ENCODE measurements around the gene RBMS3. TPM values are rescaled to one million over a fixed set of nuclear protein-coding genes. Genes with fewer than 3 reads are reported as not detected.

RBMS3 gene
- total and polyA plus RNA-seq, 5 donors, result 8.9 to 66.7 (median 56.5) TPM

DNA sequence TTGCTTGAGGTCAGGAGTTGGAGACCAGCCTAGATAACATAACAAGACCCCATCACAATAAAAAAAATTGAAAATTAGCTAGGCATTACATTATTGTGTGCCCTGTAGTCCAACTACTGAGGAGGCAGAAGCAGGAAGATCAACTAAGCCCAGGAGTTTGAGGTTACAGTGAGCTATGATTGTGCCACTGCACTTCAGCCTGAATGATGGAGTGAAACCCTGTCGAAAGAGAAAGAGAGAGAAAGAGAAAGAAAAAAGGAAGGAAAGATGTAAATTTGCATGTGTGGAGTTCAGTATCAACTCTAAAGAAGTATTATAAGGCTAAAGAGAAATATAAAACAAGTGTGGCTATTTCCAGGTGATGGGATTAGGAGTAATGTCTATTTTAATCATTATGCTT is 661.4 kb downstream of the RBMS3 start:
- intact Hi-C loops (cut with DNase I), result no loop called here
- WGBS, result 85% methylated on average over 1 of the region's 1 CpG
- DNase-seq, result no peak

DNA sequence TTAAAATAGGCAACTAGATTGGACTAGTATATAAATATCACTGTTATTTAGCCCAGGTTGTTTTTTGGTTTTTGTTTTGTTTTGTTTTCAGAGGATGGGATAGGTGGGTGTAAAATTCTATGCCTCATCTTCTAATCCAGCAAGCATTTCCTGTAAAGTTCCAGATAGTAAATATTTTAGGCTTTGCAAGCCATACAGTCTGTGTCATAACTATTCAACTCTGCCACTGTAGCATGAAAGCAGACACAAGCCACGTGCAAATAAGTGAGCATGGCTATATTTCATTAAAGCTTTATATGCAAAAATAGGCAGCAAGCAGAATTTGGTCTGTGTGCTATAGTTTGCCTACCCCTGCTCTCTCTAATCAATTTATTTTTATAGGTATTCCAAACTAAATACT is 668.3 kb downstream of the RBMS3 start:
- no peak overlapping the region for H3K4me3 ChIP-seq (ENCODE audit: low read length)
- no peaks in the 10 kb centered on the region for H3K27me3 ChIP-seq (ENCODE audit: control insufficient read depth, insufficient read depth)
- H3K27ac ChIP-seq (ENCODE audit: low read length), result no peak overlapping the region
- no peaks in the 10 kb centered on the region for H3K9me3 ChIP-seq (ENCODE audit: control insufficient read depth, low read length)
- WGBS, result 36% methylated on average over 1 of the region's 1 CpG
- no peaks in the 10 kb centered on the region for H3K4me1 ChIP-seq (ENCODE audit: control insufficient read depth, insufficient read depth, low read length)
- ATAC-seq (no peak), DNase-seq (no peak)
- intact Hi-C loops (cut with DNase I), result no loop called here

More for the DNA sequence above, 661.4 kb downstream of the RBMS3 start:
- no peak for ATAC-seq
- Histone ChIP-seq H3K9me3 (ENCODE audit: control insufficient read depth, low read length) (no peaks in the 10 kb centered on the region), H3K4me3 (ENCODE audit: low read length) (no peak overlapping the region), H3K27me3 (ENCODE audit: control insufficient read depth, insufficient read depth) (no peaks in the 10 kb centered on the region), H3K4me1 (ENCODE audit: control insufficient read depth, insufficient read depth, low read length) (peaks cover 3% of the 10 kb centered on the region), H3K27ac (ENCODE audit: low read length) (no peak overlapping the region)

DNA sequence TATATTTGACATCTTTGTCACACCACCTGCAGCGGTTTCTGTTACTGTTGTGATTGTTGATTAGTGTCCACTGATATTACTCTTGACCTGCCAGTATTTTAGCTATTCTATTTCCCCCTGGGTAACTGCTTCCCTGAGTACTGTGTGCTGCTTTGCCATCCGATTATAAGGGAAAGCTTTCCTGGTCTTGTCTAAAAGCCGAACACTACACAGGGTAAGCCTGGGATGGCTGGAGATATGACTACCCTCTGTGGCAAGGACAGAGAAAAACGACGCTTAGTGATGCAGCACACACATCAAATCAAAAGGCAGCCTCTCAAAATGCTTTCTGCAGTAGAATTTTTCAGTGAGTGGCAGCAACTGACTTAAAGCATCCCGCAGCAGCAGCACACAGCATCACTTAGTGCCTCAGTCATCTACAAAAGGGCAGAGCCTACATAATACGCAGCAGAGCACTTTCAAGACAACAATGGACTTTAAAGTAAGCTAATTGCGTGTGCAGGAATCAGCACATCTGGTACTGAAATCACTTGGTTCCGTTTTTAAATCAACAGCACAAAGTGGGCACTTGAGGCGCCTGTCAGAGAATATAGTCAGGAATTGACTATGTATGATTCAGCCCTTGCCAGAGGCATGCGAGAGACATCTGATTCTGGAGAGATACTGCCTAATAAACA is 669.2 kb downstream of the RBMS3 start:
- intact Hi-C loops (cut with DNase I), result no loop called here
- H3K27me3 ChIP-seq (ENCODE audit: control insufficient read depth, insufficient read depth), result no peaks in the 10 kb centered on the region

DNA sequence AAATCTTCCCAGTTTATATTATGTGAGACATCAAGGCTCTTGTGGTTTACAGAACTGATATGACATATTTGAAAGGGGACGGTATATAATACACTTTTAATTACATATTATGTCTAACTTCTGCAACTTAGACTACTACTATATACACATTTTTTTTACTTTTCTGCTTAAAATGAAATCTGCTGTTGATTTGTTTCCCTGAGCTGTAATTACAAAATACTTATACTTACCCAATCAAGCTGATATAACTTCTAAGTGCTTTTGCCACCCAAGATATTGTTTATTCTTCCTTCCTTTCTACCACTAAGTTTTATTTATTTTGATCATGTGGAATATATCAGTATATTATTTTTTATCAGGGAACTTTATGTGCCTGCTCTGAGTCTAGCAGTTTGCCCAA is 671.6 kb downstream of the RBMS3 start:
- intact Hi-C loops (cut with DNase I), result no loop called here
- H3K27ac ChIP-seq (ENCODE audit: low read length), result no peak overlapping the region
- no peaks in the 10 kb centered on the region for H3K27me3 ChIP-seq (ENCODE audit: control insufficient read depth, insufficient read depth)
- no peak for DNase-seq
- H3K4me3 ChIP-seq (ENCODE audit: low read length), result no peak overlapping the region
- H3K4me1 ChIP-seq (ENCODE audit: control insufficient read depth, insufficient read depth, low read length), result no peaks in the 10 kb centered on the region
- ATAC-seq, result peak in 1 of 2 donors; percentile 48
- H3K9me3 ChIP-seq (ENCODE audit: control insufficient read depth, low read length), result no peaks in the 10 kb centered on the region
- WGBS, result 75% methylated on average over 1 of the region's 1 CpG

More for the DNA sequence above, 669.2 kb downstream of the RBMS3 start:
- no peaks in the 10 kb centered on the region for H3K4me1 ChIP-seq (ENCODE audit: control insufficient read depth, insufficient read depth, low read length)
- no peak overlapping the region for H3K27ac ChIP-seq (ENCODE audit: low read length)
- no peak overlapping the region for H3K4me3 ChIP-seq (ENCODE audit: low read length)
- WGBS, result 82% methylated on average over 11 of the region's 11 CpGs
- DNase-seq (no peak), ATAC-seq (no peak)
- no peaks in the 10 kb centered on the region for H3K9me3 ChIP-seq (ENCODE audit: control insufficient read depth, low read length)

DNA sequence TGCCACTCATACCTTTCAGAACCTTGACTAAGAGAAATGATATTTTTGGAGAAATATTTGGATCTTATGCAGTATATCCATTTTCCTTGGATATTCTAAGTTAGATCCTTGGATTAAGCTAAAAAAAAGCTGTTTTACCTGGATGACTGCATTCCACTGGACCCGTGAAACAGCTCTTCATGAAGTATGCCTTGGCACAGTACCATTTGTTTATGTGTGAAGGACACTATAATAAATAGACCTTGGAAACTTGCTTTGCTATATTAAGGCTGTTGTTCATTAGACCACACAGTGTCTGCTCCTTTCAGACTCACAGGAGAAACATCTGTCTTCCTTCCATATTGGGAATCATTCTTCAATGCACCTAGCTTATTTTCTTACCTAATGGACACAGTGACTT is 674.5 kb downstream of the RBMS3 start:
- ATAC-seq (no peak), DNase-seq (no peak)
- intact Hi-C loops (cut with DNase I), result no loop called here
- H3K9me3 ChIP-seq (ENCODE audit: control insufficient read depth, low read length), result no peaks in the 10 kb centered on the region
- no peaks in the 10 kb centered on the region for H3K27me3 ChIP-seq (ENCODE audit: control insufficient read depth, insufficient read depth)
- no peaks in the 10 kb centered on the region for H3K4me1 ChIP-seq (ENCODE audit: control insufficient read depth, insufficient read depth, low read length)
- WGBS, result 63% methylated on average over 1 of the region's 1 CpG
- no peak overlapping the region for H3K4me3 ChIP-seq (ENCODE audit: low read length)
- no peak overlapping the region for H3K27ac ChIP-seq (ENCODE audit: low read length)

DNA sequence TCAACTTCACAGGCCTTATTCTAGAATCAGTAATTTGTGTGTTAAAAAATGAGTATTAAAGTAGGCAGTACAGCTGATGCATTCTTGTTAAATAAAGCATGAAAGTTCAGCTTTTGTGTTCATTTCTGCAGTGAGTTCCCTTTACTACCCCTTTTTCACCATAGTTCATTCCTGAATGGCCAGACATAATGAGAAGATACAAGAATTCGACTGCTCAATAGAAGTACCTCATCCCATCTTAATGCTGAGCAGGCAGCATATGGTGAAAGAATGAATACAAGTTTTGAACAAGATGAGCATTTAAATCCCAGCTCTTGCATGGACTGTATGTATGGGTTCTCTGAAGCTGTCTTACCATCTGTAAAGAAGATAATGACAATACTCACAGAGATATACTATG is 677.9 kb downstream of the RBMS3 start:
- Histone ChIP-seq H3K27me3 (ENCODE audit: control insufficient read depth, insufficient read depth) (no peaks in the 10 kb centered on the region), H3K4me3 (ENCODE audit: low read length) (no peak overlapping the region), H3K27ac (ENCODE audit: low read length) (no peak overlapping the region), H3K9me3 (ENCODE audit: control insufficient read depth, low read length) (no peaks in the 10 kb centered on the region), H3K4me1 (ENCODE audit: control insufficient read depth, insufficient read depth, low read length) (no peaks in the 10 kb centered on the region)
- DNase-seq (no peak), ATAC-seq (no peak)
- intact Hi-C loops (cut with DNase I), result no loop called here
- WGBS, result 95% methylated on average over 1 of the region's 1 CpG

DNA sequence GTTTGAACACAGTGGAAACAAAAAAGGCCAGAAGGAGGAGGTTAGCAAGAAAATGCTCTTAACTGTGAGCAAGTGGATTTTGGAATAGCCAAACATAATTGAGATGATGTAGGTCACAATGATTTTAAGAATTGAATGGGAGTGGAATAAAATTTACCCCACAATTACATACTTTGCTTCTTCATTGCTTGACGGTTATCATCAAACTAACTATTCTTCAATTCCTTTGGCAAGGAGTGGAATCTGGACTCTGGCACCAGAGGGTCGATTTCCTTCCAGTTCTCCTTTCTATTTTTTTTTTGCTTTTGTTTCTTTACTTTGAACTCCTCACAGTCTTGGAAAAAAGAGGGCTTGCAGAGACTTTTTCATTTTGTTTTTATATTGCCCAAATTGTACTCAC is 691.0 kb downstream of the RBMS3 start:
- no peaks in the 10 kb centered on the region for H3K27me3 ChIP-seq (ENCODE audit: control insufficient read depth, insufficient read depth)
- DNase-seq (no peak), ATAC-seq (no peak)
- H3K27ac ChIP-seq (ENCODE audit: low read length), result no peak overlapping the region
- intact Hi-C loops (cut with DNase I), result no loop called here
- WGBS, result 44% methylated on average over 2 of the region's 2 CpGs
- no peaks in the 10 kb centered on the region for H3K4me1 ChIP-seq (ENCODE audit: control insufficient read depth, insufficient read depth, low read length)
- H3K9me3 ChIP-seq (ENCODE audit: control insufficient read depth, low read length), result no peaks in the 10 kb centered on the region
- no peak overlapping the region for H3K4me3 ChIP-seq (ENCODE audit: low read length)

DNA sequence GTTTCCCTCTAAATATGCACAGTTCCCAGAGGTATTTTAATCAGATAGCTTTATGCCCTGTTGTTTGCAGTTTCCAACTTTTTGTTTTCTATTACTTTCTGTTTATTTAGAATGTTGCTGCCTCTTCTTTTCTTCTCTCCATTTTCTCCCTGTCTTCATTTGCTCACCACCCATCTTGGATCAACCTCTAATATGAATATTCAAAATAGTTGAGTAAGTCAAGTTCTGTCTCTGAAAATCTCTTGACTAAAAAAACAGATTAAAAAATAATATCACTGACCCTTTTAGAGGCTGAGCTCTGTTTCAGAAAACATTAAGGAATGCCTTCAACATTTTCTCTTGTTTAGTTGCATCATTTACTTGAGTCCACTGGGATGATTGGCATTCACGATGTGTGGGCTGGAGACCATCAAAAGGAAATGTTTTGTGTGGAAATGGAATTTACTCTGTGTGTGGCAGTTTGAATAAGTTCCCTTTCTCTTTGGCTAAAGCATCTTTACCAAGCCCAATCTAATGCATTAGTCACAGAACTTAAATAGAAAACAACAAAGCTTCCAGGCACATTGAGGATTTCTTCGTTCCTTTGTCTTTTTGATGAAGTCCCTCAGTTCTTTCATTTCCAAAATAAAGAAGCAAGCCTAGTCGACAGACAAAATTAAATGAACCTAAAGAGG is 691.6 kb downstream of the RBMS3 start:
- DNase-seq (no peak), ATAC-seq (peak; percentile 47 to 61)
- intact Hi-C loops (cut with DNase I), result no loop called here
- H3K4me3 ChIP-seq (ENCODE audit: low read length), result no peak overlapping the region
- no peaks in the 10 kb centered on the region for H3K9me3 ChIP-seq (ENCODE audit: control insufficient read depth, low read length)
- H3K4me1 ChIP-seq (ENCODE audit: control insufficient read depth, insufficient read depth, low read length), result no peaks in the 10 kb centered on the region
- 32% methylated on average over 3 of the region's 3 CpGs for WGBS
- H3K27me3 ChIP-seq (ENCODE audit: control insufficient read depth, insufficient read depth), result no peaks in the 10 kb centered on the region
- no peak overlapping the region for H3K27ac ChIP-seq (ENCODE audit: low read length)

DNA sequence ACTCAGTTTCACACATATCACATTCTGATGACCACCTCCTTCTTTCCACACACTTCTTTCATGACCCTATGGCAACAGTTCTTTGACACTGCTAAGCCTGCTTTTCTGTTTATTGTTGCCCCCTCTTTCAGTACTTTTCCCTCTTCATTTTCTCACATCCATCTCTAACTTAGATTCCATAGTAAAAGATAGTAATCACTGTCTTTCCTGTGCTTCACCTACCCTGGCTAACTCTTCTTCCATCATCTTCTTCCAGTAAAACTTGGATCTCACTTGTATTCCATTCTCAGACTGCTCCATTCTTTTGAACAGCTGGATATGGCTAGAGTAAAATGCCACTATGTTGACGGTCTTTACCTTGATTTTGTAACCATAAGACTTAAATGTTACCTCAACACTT is 692.9 kb downstream of the RBMS3 start:
- no peak for DNase-seq
- H3K4me3 ChIP-seq (ENCODE audit: low read length), result no peak overlapping the region
- 97% methylated on average over 1 of the region's 1 CpG for WGBS
- no peak overlapping the region for H3K27ac ChIP-seq (ENCODE audit: low read length)
- no peaks in the 10 kb centered on the region for H3K9me3 ChIP-seq (ENCODE audit: control insufficient read depth, low read length)
- intact Hi-C loops (cut with DNase I), result no loop called here
- H3K4me1 ChIP-seq (ENCODE audit: control insufficient read depth, insufficient read depth, low read length), result no peaks in the 10 kb centered on the region
- no peaks in the 10 kb centered on the region for H3K27me3 ChIP-seq (ENCODE audit: control insufficient read depth, insufficient read depth)
- no peak for ATAC-seq

DNA sequence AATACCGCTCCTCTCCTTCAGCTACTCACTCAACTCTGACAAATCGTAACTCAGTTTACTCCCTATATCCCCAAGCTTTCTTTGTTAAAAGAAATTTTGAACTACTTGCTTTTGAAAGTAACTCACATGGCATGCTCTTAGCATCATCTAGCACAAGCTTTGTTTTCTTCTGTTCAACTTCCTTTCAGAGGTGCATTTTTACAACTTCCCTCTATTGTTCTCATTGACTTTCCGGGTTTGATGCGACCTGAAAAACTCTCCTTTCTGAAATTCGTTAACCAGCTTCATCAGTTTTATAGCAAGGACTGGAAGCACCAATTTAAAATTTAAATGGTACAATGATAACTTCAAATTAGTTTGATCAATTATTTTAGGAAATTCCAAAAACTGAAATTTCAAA is 696.0 kb downstream of the RBMS3 start:
- Histone ChIP-seq H3K4me1 (ENCODE audit: control insufficient read depth, insufficient read depth, low read length) (no peaks in the 10 kb centered on the region), H3K27ac (ENCODE audit: low read length) (no peak overlapping the region), H3K27me3 (ENCODE audit: control insufficient read depth, insufficient read depth) (no peaks in the 10 kb centered on the region), H3K4me3 (ENCODE audit: low read length) (no peak overlapping the region), H3K9me3 (ENCODE audit: control insufficient read depth, low read length) (no peaks in the 10 kb centered on the region)
- intact Hi-C loops (cut with DNase I), result no loop called here
- ATAC-seq (no peak), DNase-seq (no peak)
- WGBS, result 76% methylated on average over 5 of the region's 5 CpGs

DNA sequence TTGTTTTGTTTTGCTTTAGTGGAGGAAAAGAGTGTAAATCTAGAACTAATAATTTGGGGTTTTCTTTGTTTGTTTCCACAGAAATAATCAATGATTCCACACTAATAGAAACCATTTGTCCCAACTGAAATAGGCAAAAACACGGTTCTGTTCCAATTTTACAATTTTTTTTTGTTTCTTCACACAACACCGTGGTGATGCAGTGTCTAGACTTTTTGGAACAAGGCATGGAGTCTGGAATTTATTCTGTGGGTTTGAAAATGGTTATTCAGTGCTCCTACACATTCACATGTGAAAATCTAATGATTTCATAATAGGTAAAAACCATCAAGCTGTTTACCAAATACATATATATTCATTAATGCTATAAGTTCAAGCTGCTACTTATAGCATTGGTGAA is 696.5 kb downstream of the RBMS3 start:
- no peak overlapping the region for H3K27ac ChIP-seq (ENCODE audit: low read length)
- DNase-seq (no peak), ATAC-seq (no peak)
- no peaks in the 10 kb centered on the region for H3K27me3 ChIP-seq (ENCODE audit: control insufficient read depth, insufficient read depth)
- H3K9me3 ChIP-seq (ENCODE audit: control insufficient read depth, low read length), result no peaks in the 10 kb centered on the region
- no peak overlapping the region for H3K4me3 ChIP-seq (ENCODE audit: low read length)
- no peaks in the 10 kb centered on the region for H3K4me1 ChIP-seq (ENCODE audit: control insufficient read depth, insufficient read depth, low read length)
- intact Hi-C loops (cut with DNase I), result no loop called here
- 33% methylated on average over 2 of the region's 2 CpGs for WGBS

Measured in right cardiac atrium (tissue), 5 donors.